Stimulated activated CD4-positive, alpha-beta T cell treated with anti-CD3 and anti-CD28 coated beads, Interleukin-4, amount 100 ng/mL, for 1 hour (primary cell): ENCODE data around the gene PAM.
A peak's percentile ranks its signal among the peaks of the same experiment; 100 is the strongest.
"Not testable (repeated sequence)": the region's sequence is repeated elsewhere in the genome, so short reads cannot be mapped to it uniquely, and the experiment has no call there.

Source experiments
- DNase-seq: peaks from one replicate; pipeline ENCODE4 v3.0.0-alpha.2; 2020

Gene PAM

DNA sequence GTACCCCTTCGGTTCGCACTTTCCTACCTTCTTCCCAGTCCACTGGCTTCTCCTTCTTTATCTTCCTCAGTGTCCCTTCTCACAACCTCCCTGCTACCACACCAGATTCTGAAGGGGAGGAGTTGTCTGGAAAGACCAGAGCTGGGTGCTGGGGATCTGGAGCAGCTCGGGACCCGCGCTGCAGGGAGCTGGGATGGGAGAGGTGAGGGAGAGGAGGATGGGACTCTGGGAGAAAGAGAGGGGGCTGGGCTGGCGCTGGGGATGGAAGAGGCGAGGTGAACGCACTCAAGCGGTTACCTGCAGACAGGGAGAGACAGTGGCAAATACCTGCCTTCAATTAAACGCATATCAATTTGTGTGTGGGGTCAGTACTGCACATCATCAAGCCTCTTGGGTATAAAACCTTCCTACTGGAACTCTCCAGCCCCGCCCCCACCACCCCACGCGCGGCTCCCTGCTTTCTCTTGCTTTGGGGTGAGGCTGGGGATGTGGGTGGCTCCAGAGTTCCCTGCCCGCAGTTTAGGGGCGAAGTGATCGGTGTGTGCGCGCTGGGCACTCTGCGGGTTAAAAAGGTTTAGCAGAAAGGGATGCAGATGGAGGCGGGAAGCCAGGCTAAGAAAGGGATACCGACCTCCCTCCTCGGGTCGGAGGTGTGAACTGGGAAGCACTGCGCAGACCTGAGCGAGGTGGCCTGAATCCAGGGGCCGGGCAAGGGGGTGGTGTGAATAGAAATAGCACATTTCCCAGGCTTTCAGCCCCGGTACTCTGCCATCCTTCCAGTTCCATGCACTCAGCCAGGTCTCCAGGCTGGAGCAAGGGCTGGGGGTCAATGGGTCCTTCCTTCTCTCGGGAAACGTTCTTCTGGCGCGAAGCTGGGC is 977 bp upstream of the PAM start:
- DNase-seq = peak; percentile 38

- peak; percentile 70 for DNase-seq
These were observed 724 bp downstream of the PAM start for GRCh38 chr5:102755686-102756371.

DNA sequence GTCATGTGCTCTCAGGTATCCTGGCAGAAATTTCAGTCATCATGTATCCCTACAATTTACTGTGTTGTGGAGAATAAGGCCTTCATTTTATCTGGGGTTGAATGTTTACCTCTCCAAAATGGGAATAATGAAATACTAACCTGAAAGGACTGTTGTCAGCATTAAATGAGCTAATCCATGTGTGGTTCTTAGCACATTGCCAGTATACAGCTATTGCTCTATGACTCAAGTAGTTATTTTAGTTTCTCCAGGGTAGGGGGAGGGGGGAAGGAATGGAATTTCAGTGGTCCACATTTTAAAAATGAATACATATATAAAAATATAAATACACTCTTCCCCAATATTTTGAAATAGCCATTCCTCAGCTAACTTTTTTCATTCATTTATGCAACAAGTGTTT is 3.5 kb downstream of the PAM start:
- DNase-seq = no peak

DNA sequence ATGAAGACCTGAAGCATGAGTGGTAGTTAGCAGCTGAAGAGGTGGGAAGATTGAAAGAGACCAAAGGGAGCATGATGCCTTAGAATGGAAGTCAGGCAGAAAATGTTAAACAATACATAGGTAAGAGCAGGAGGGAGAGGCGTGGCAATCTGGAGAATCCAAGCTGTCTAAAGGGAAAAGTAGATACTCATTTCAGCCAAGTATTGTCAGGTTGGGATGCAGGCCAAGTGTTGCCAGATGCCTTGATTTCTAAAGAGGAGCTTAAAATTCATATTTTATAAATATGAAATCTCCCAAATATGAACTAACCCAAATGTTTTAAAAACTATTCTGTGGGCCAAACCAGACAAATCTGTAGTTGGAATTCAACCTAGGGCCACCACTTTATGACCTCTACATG is 4.2 kb downstream of the PAM start:
- DNase-seq = no peak

GRCh38 chr5:102759700-102760099 is 4.6 kb downstream of the PAM start:
- no peak for DNase-seq

DNA sequence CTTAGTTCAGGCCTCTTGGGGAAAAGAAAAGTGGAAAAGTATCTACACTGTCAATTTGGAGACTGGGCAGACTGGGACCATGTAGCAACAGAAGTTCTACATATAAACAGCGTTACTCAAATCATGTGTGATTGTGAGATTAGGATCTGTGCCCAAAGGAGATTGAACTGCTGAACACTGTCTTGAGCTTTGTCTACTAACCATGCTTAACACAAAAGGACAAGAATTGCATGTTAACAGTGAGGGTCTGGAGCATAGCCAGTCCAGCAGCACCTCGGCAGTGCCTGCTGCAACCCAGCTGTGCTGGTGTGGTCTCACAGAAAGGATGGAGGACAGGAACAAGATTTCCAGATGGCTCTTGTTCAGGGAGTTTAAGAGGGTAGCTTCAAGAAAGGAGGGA is 5.7 kb downstream of the PAM start:
- DNase-seq = no peak

- DNase-seq = no peak
These were observed 7.0 kb downstream of the PAM start for GRCh38 chr5:102762095-102762534.

DNA sequence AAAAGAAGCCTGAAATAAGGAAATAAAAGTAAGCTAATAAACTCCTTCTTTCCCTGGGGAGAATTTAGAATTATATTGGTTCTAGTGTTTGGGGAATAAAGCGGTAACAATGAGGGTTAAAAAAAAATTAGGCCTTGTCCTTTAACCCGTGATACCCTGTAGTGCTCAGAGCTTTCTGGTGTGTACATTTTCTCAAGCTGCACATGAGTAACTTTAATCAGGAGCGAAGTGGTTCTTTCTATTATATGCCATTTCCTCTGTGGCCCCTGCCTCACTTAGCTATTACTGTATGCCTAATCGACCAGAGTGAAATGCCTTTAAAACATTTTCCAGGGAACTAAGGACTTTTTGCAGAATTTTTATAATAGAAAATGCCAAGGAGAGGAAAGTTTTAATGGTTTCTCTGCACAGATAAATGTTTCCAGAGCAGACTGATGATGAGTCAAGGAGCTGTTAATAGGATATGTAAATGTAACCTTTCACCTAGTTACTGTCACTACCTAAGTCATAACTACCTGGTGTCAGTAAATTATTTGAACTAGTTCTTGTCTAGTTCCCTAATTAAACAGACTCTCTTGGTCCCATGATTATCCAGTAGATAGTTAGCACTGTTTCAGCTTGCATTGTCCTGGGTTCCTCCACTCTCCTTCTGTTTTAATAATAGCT is 7.6 kb downstream of the PAM start:
- no peak for DNase-seq

GRCh38 chr5:102763734-102764133 is 8.6 kb downstream of the PAM start:
- no peak for DNase-seq

GRCh38 chr5:102764381-102765004 is 9.4 kb downstream of the PAM start:
- DNase-seq = no peak

DNA sequence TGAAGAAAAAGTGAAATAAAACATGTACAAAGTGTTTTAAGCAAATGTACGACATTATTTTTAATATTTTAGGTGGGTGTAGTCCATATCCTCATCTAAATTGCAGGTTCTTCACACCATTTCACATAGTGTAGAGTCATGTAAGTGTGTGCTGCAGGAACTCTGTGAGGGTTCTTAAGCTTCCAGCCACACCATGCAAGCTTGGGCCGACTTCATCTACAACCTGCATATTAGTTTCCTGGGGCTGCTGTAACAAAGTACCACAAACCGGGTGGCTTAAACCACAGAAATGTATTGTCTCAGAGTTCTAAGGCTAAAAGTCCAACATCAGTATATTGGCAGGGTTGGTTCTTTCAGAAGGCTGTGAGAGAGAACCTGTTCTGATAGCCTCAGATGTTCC is 10.2 kb downstream of the PAM start:
- no peak for DNase-seq

DNA sequence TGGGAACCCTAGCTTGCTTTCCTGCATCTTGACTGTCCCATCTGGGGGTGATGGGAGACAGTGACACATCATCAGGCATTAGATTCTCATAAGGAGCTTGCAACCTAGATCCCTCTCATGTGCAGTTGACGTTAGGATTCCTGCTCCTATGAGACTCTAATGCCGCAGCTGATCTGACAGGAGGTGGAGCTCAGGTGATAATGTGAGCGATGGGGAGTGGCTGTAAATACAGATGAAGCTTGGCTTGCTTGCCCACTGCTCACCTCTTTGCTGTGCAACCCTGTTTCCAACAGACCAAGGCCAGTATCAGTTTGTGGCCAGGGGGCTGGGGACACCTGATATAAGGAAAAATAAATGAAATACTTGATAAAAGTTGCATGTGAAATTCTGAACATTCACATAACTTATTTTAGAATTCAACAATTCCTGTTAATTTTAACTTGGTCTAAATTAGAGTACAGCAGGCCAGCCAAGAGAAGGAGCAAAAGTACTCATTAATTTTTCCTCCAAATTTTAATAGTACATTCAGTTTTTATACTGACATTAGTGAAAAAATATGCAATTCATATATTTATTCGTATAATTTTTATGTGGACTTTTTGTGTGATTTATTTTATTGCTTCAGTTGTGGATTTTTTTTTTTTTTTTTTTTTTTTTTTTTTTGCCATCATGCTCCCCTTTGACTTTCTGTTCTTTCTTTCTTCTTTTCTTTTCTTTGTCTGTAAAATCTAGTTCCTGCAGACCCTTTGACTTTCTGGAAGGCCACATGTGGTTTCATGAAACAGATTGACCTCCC is 11.4 kb downstream of the PAM start:
- DNase-seq = no peak

- DNase-seq = no peak
These were observed 12.8 kb downstream of the PAM start for GRCh38 chr5:102767862-102768261.

GRCh38 chr5:102770803-102771202 is 15.7 kb downstream of the PAM start:
- no peak for DNase-seq

DNA sequence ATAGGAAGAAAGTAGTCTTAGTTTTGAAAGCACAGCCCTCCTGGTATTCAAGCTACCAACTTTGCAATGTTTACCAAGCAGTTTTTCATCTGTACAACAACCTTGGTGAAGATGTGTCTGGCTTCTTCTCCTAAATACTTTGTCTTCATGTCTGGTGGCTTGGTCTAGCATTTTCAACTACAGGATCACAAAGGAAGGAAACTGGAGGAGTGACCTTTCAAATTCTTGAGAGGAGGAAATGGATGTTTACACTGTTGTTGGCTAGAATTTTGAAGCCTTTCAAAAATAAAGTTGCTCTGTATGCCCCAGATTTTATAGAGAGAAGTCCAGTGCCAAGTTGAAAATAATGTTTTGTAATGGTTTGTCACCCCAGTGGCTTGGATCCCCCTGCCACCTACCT is 16.3 kb downstream of the PAM start:
- DNase-seq = no peak

GRCh38 chr5:102772273-102772672 is 17.2 kb downstream of the PAM start:
- DNase-seq = no peak

- DNase-seq = no peak
These were observed 18.0 kb downstream of the PAM start for GRCh38 chr5:102773133-102773532.

DNA sequence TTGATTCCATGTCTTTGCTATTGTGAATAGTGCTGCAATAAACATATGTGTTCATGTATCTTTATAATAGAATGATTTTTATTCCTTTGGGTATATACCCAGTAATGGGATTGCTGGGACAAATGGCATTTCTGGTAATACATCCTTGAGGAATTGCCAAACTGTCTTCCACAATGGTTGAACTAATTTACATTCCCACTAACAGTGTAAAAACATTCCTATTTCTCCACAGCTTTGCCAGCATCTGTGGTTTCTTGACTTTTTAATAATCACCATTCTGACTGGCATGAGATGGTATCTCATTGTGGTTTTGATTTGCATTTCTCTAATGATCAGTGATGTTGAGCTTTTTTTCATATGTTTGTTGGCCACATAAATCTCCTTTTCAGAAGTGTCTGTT is 20.7 kb downstream of the PAM start:
- not testable (repeated sequence) for DNase-seq

- DNase-seq = no peak
These were observed 22.0 kb downstream of the PAM start for GRCh38 chr5:102777099-102777498.

GRCh38 chr5:102778478-102778877 is 23.4 kb downstream of the PAM start:
- no peak for DNase-seq

GRCh38 chr5:102781359-102781758 is 26.3 kb downstream of the PAM start:
- no peak for DNase-seq

GRCh38 chr5:102781786-102782185 is 26.7 kb downstream of the PAM start:
- no peak for DNase-seq
